Measurements from ENCODE around the gene ESRRG. TPM values are rescaled to one million over a fixed set of nuclear protein-coding genes. Genes with fewer than 3 reads are reported as not detected.
A peak's percentile ranks its signal among the peaks of the same experiment; 100 is the strongest.

The ESRRG gene
- total and polyA plus RNA-seq, 2 donors (not counting 1 experiment from before 2014, with no cell fraction given) = 0.06 TPM; not detected in 1

GRCh38 chr1:216528816-216529215 lies 194.4 kb downstream of the ESRRG start:
- Histone ChIP-seq H3K4me3 (ENCODE audit: control extremely low read depth in 1 of 5, extremely low read depth in 1 of 5, insufficient read depth in 1 of 5, low read depth in 2 of 5, low read length in 4 of 5) (peak overlapping the region in 1 of 5 experiments; percentile 23), H3K27ac (ENCODE audit: low read length in 2 of 2) (peak overlapping the region; percentile 72 to 73), H2AFZ (ENCODE audit: insufficient read depth, low read depth, low read length, poor library complexity, severe bottlenecking) (no peak overlapping the region), H3K4me2 (replicated peaks; ENCODE audit: low read depth, low read length, poor library complexity, severe bottlenecking) (peak overlapping the region; percentile 62), H3K36me3 (replicated peaks in 1 of 2; ENCODE audit: control extremely low read depth in 1 of 2, control insufficient read depth in 1 of 2, extremely low read depth in 1 of 2, insufficient read depth in 2 of 2, low read length in 1 of 2) (no peaks in the 10 kb centered on the region), H3K9ac (ENCODE audit: low read length) (peak overlapping the region; percentile 35), H3K27me3 (replicated peaks in 1 of 4; ENCODE audit: control extremely low read depth in 1 of 4, control insufficient read depth in 3 of 4, insufficient read depth in 4 of 4, low read length in 3 of 4) (no peaks in the 10 kb centered on the region), H3K4me1 (ENCODE audit: control insufficient read depth in 2 of 2, insufficient read depth in 2 of 2, low read length in 2 of 2) (peaks cover 37 to 62% of the 10 kb centered on the region in 2 donors), H3K9me3 (ENCODE audit: control extremely low read depth in 1 of 3, control insufficient read depth in 2 of 3, insufficient read depth in 1 of 3, low read length in 2 of 3) (peaks cover 0 to 3% (median 0%) of the 10 kb centered on the region in 3 donors), H3K79me2 (ENCODE audit: control insufficient read depth, insufficient read depth, low read length) (no peaks in the 10 kb centered on the region), H4K20me1 (ENCODE audit: control insufficient read depth, insufficient read depth, low read length, poor library complexity, severe bottlenecking) (no peaks in the 10 kb centered on the region)
- Mint-ChIP-seq H3K4me3 (peak overlapping the region; percentile 55), H3K27ac (no peak overlapping the region), H3K4me1 (peaks cover 45% of the 10 kb centered on the region), H3K9me3 (ENCODE audit: insufficient read depth) (no peaks in the 10 kb centered on the region), H3K27me3 (no peaks in the 10 kb centered on the region)
- TF ChIP-seq CTCF (IDR thresholded peaks at IDR 0.05) = no peak
- no peak for TF ChIP-seq EZH2 (IDR thresholded peaks at IDR 0.05; ENCODE audit: borderline replicate concordance, insufficient read depth, low read depth, low read length, poor library complexity, severe bottlenecking)
- intact Hi-C loops (cut with micrococcal nuclease) = loop anchor here (1.0 kb wide), 1 partner anchor 15 kb away; no protein-coding TSS in a partner anchor
- CTCF ChIA-PET = no interaction called here
- ATAC-seq (ENCODE audit: low read depth) (no peak), DNase-seq (peak; percentile 62)
- no CpG with 5 or more reads among the region's 1 CpG for WGBS (ENCODE audit: insufficient coverage)
- POLR2A ChIA-PET = no interaction called here

GRCh38 chr1:216523449-216524190 lies 199.6 kb downstream of the ESRRG start:
- Histone ChIP-seq H3K4me3 (ENCODE audit: control extremely low read depth in 1 of 5, extremely low read depth in 1 of 5, insufficient read depth in 1 of 5, low read depth in 2 of 5, low read length in 4 of 5) (no peak overlapping the region), H3K79me2 (ENCODE audit: control insufficient read depth, insufficient read depth, low read length) (no peaks in the 10 kb centered on the region), H3K27ac (ENCODE audit: low read length in 2 of 2) (no peak overlapping the region), H3K9me3 (ENCODE audit: control extremely low read depth in 1 of 3, control insufficient read depth in 2 of 3, insufficient read depth in 1 of 3, low read length in 2 of 3) (peaks cover 0 to 6% (median 0%) of the 10 kb centered on the region in 3 donors), H3K36me3 (replicated peaks in 1 of 2; ENCODE audit: control extremely low read depth in 1 of 2, control insufficient read depth in 1 of 2, extremely low read depth in 1 of 2, insufficient read depth in 2 of 2, low read length in 1 of 2) (no peaks in the 10 kb centered on the region), H3K4me1 (ENCODE audit: control insufficient read depth in 2 of 2, insufficient read depth in 2 of 2, low read length in 2 of 2) (peaks cover 32 to 56% of the 10 kb centered on the region in 2 donors), H3K4me2 (replicated peaks; ENCODE audit: low read depth, low read length, poor library complexity, severe bottlenecking) (peak overlapping the region; percentile 31), H2AFZ (ENCODE audit: insufficient read depth, low read depth, low read length, poor library complexity, severe bottlenecking) (peak overlapping the region; percentile 3), H3K9ac (ENCODE audit: low read length) (no peak overlapping the region), H3K27me3 (replicated peaks in 1 of 4; ENCODE audit: control extremely low read depth in 1 of 4, control insufficient read depth in 3 of 4, insufficient read depth in 4 of 4, low read length in 3 of 4) (no peaks in the 10 kb centered on the region), H4K20me1 (ENCODE audit: control insufficient read depth, insufficient read depth, low read length, poor library complexity, severe bottlenecking) (no peaks in the 10 kb centered on the region)
- CTCF ChIA-PET = interaction anchor here (0.7 kb wide), 1 partner anchor 416 kb away, joined by 5 read pairs; no protein-coding TSS in a partner anchor
- TF ChIP-seq CTCF (IDR thresholded peaks at IDR 0.05) = no peak
- TF ChIP-seq EZH2 (IDR thresholded peaks at IDR 0.05; ENCODE audit: borderline replicate concordance, insufficient read depth, low read depth, low read length, poor library complexity, severe bottlenecking) = no peak
- peaks cover 33% of the 10 kb centered on the region for H3K4me1 Mint-ChIP-seq
- WGBS (ENCODE audit: insufficient coverage) = 58% methylated on average over 1 of the region's 4 CpGs
- no peak for DNase-seq
- no peak for ATAC-seq (ENCODE audit: low read depth)
- H3K27me3 Mint-ChIP-seq = no peaks in the 10 kb centered on the region
- no peak overlapping the region for H3K27ac Mint-ChIP-seq
- POLR2A ChIA-PET = no interaction called here
- intact Hi-C loops (cut with micrococcal nuclease) = no loop called here
- no peaks in the 10 kb centered on the region for H3K9me3 Mint-ChIP-seq (ENCODE audit: insufficient read depth)
- no peak overlapping the region for H3K4me3 Mint-ChIP-seq
